Cardiac septum (tissue), 1 donor: ENCODE results near the gene FAXC. TPM values are rescaled to one million over a fixed set of nuclear protein-coding genes. Genes with fewer than 3 reads are reported as not detected.

Experiments
- DNase-seq: peaks from one replicate; pipeline ENCODE4 v3.0.0-alpha.2; 2020; ENCODE audit warnings: low spot score
- intact Hi-C: fragments of 100-400 bp; cut with DNase I; formaldehyde crosslinking; loops from one replicate; pipeline ENCODE4 v1.14.0; 2022
- total RNA-seq: library from RNA; stranded (reverse); fragmentation: NEBNext Ultra II Directional; extraction: Animal tissue kit (Norgen Biotek cat#: 25700); gene quantifications from one replicate; pipeline ENCODE4 v1.2.1, GENCODE V29; 2021
- donor health status: DM: no; HTN: no; CAD: no.

Gene FAXC
- total RNA-seq, 1 donor from 2014 or later: 0.57 TPM

DNA sequence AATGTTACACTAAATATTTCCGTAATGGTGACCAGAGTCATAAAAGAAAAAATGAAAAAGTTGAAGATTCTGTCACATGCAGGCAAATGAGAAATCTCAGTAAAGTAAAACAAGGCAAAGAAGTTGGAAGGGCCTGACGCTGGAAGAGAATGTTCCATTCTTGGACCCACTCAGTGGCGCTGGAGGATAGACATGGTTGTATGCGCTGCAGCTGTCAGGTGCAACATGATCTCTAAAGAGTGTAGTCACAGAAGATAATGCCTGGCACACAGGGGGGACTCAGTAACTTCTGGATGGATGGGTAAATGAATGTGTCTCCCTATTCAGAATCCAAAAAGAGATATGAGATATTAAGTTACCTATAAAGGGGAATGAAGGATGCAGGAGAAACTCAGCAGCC lies 116.3 kb downstream of the FAXC start:
- intact Hi-C loops: no loop called here
- no peak for DNase-seq

GRCh38 chr6:99232056-99232455 lies 117.4 kb downstream of the FAXC start:
- DNase-seq: no peak
- intact Hi-C loops: no loop called here

GRCh38 chr6:99225172-99225571 lies 124.3 kb downstream of the FAXC start:
- no peak for DNase-seq
- intact Hi-C loops: no loop called here

Other genes starting within 250 kb of the FAXC start
- gene COQ3, start 44.5 kb upstream of the FAXC start, total RNA-seq: 20.7 TPM
- 63.7 TPM for gene PNISR, start 75.6 kb upstream of the FAXC start, total RNA-seq
- 11.7 TPM for gene USP45, start 165.7 kb upstream of the FAXC start, total RNA-seq
- 26.5 TPM for gene CCNC, start 219.0 kb upstream of the FAXC start, total RNA-seq